ENCODE measurements around the gene DTNB.

- TF ChIP-seq, protein P1, sequence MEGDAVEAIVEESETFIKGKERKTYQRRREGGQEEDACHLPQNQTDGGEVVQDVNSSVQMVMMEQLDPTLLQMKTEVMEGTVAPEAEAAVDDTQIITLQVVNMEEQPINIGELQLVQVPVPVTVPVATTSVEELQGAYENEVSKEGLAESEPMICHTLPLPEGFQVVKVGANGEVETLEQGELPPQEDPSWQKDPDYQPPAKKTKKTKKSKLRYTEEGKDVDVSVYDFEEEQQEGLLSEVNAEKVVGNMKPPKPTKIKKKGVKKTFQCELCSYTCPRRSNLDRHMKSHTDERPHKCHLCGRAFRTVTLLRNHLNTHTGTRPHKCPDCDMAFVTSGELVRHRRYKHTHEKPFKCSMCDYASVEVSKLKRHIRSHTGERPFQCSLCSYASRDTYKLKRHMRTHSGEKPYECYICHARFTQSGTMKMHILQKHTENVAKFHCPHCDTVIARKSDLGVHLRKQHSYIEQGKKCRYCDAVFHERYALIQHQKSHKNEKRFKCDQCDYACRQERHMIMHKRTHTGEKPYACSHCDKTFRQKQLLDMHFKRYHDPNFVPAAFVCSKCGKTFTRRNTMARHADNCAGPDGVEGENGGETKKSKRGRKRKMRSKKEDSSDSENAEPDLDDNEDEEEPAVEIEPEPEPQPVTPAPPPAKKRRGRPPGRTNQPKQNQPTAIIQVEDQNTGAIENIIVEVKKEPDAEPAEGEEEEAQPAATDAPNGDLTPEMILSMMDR (conservative IDR thresholded peaks at IDR 0.05; ENCODE audit: low read depth, low read length): no peak
- no peak for TF ChIP-seq POLR2A (IDR thresholded peaks at IDR 0.05; ENCODE audit: low read depth, low read length)
- TF ChIP-seq, protein P2, sequence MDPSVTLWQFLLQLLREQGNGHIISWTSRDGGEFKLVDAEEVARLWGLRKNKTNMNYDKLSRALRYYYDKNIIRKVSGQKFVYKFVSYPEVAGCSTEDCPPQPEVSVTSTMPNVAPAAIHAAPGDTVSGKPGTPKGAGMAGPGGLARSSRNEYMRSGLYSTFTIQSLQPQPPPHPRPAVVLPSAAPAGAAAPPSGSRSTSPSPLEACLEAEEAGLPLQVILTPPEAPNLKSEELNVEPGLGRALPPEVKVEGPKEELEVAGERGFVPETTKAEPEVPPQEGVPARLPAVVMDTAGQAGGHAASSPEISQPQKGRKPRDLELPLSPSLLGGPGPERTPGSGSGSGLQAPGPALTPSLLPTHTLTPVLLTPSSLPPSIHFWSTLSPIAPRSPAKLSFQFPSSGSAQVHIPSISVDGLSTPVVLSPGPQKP (IDR thresholded peaks at IDR 0.05; ENCODE audit: borderline replicate concordance, low read depth, low read length): no peak
- TF ChIP-seq RAD21 (IDR thresholded peaks at IDR 0.05; ENCODE audit: low read length): no peak
- no peak for TF ChIP-seq RFX5 (IDR thresholded peaks at IDR 0.05; ENCODE audit: low read depth, low read length)
- no peak for TF ChIP-seq FOS (IDR thresholded peaks at IDR 0.05; ENCODE audit: low read depth, low read length)
- no peak for TF ChIP-seq CHD1 (IDR thresholded peaks at IDR 0.05; ENCODE audit: low read depth, low read length)
- no peak for TF ChIP-seq RCOR1 (IDR thresholded peaks at IDR 0.05; ENCODE audit: insufficient replicate concordance, low read length)
- TF ChIP-seq, protein P3, sequence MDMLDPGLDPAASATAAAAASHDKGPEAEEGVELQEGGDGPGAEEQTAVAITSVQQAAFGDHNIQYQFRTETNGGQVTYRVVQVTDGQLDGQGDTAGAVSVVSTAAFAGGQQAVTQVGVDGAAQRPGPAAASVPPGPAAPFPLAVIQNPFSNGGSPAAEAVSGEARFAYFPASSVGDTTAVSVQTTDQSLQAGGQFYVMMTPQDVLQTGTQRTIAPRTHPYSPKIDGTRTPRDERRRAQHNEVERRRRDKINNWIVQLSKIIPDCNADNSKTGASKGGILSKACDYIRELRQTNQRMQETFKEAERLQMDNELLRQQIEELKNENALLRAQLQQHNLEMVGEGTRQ (IDR thresholded peaks at IDR 0.05; ENCODE audit: low read depth, low read length): no peak
- no peak for TF ChIP-seq BHLHE40 (IDR thresholded peaks at IDR 0.05; ENCODE audit: low read depth, low read length)
- no peak for TF ChIP-seq MAFK (IDR thresholded peaks at IDR 0.05; ENCODE audit: low read depth, low read length)
Measured at GRCh38 chr2:25651066-25651465, 22.3 kb downstream of the DTNB start.
